GM12878 (cell line): ENCODE results near the gene FRYL. TPM values are rescaled to one million over a fixed set of nuclear protein-coding genes. Genes with fewer than 3 reads are reported as not detected.

ENCODE experiments used
- ASH2L ChIP-seq: fragments of 300-600, 200-600 bp; sonication (generic); IDR thresholded peaks from 2 replicates; pipeline ENCODE4 v1.6.1; 2017; ENCODE audit warnings: low read depth, mild to moderate bottlenecking, borderline replicate concordance
- ATF2 ChIP-seq: IDR thresholded peaks from 2 replicates; pipeline ENCODE4 v1.6.1; 2012; ENCODE audit warnings: low read length, inconsistent platforms
- BMI1 ChIP-seq: fragments of 450-650 bp; IDR thresholded peaks from 2 replicates; pipeline ENCODE4 v1.6.1; 2016; ENCODE audit warnings: mild to moderate bottlenecking, moderate library complexity, borderline replicate concordance
- ELK1 ChIP-seq: IDR thresholded peaks from 2 replicates; pipeline ENCODE4 v1.6.1; 2012; ENCODE audit warnings: low read depth, low read length, improper control_type of control experiment
- EZH2 ChIP-seq: IDR thresholded peaks from 2 replicates; pipeline ENCODE4 v1.6.1; 2012; ENCODE audit warnings: low read depth, mild to moderate bottlenecking, control low read depth, inconsistent platforms, low read length, borderline replicate concordance; ENCODE audit not compliant: control insufficient read depth
- FOXK2 ChIP-seq: fragments of 450-650 bp; IDR thresholded peaks from 2 replicates; pipeline ENCODE4 v1.6.1; 2017; ENCODE audit warnings: mild to moderate bottlenecking, moderate library complexity
- HSF1 ChIP-seq: fragments of 150-350 bp; IDR thresholded peaks from 2 replicates; pipeline ENCODE4 v1.6.1; 2014; ENCODE audit warnings: mild to moderate bottlenecking, low read depth, low read length
- IKZF1 ChIP-seq: fragments of 450-650 bp; conservative IDR thresholded peaks from 2 replicates; pipeline ENCODE4 v1.6.1; 2017; ENCODE audit warnings: antibody characterized with exemption, mild to moderate bottlenecking
- MAX ChIP-seq: IDR thresholded peaks from 2 replicates; pipeline ENCODE4 v1.6.1; 2012; ENCODE audit warnings: low read depth, low read length, improper control_type of control experiment
- NFIC ChIP-seq: IDR thresholded peaks from 2 replicates; pipeline ENCODE4 v1.6.1; 2012; ENCODE audit warnings: low read depth, mild to moderate bottlenecking, inconsistent platforms, low read length, moderate library complexity
- NR2F1 ChIP-seq: fragments of 450-650 bp; conservative IDR thresholded peaks from 2 replicates; pipeline ENCODE4 v1.6.1; 2017; ENCODE audit warnings: mild to moderate bottlenecking
- RELA ChIP-seq: fragments of 450-650 bp; IDR thresholded peaks from 2 replicates; pipeline ENCODE4 v1.8.0; 2014; ENCODE audit warnings: borderline replicate concordance; ENCODE audit not compliant: partially characterized antibody
- SIX5 ChIP-seq: IDR thresholded peaks from 2 replicates; pipeline ENCODE4 v1.6.1; 2011; ENCODE audit warnings: mild to moderate bottlenecking, low read depth, low read length, moderate library complexity; ENCODE audit not compliant: severe bottlenecking
- SMARCA5 ChIP-seq: fragments of 450-650 bp; IDR thresholded peaks from 2 replicates; pipeline ENCODE4 v1.6.1; 2017; ENCODE audit warnings: mild to moderate bottlenecking
- polyA plus RNA-seq, 11 experiments: library from polyadenylated mRNA; depleted of rRNA in 4 of 11; unstranded in 6 of 11; stranded (reverse) in 5 of 11; fragments of >200 nt; fragmentation: Nextera tagmentation in 4 of 11; fragmentation: Illumina TruSeq in 1 of 11; extraction: Ambion mirVana in 4 of 11; extraction: Trizol in 1 of 11; gene quantifications; 1 replicate in 1 of 11; 2 replicates in 10 of 11; pipeline versions ENCODE4 v1.2.1 to v1.2.3, GENCODE V29; 2011 to 2016; ENCODE audit warnings: inconsistent platforms in 2 of 11, missing spikeins in 2 of 11, low read depth in 1 of 11
- total RNA-seq, 4 experiments: library from RNA; depleted of rRNA in 3 of 4; stranded (reverse); fragments of >200 nt in 3 of 4; fragmentation: Illumina TruSeq in 1 of 4; extraction: Trizol in 1 of 4; gene quantifications; 2 replicates each; pipeline versions ENCODE4 v1.2.1 to v1.2.3, GENCODE V29; 2013 to 2021
- TF ChIP-seq, protein P1 (sequence below): fragments of 450-650 bp; IDR thresholded peaks from 2 replicates; pipeline ENCODE4 v1.6.1; 2017; ENCODE audit warnings: mild to moderate bottlenecking, moderate library complexity

The FRYL gene
- total and polyA plus RNA-seq, 10 of the 15 experiments (the other 5 are each of a cell fraction or from before 2014, with no cell fraction given), result 10.3 to 50.6 (median 28.7) TPM

- 0 out of 2 replicates have a peak, but pooled peaks have one; percentile 43 for TF ChIP-seq IKZF1
- 0 out of 2 replicates have a peak, but pooled peaks have one; percentile 33 for TF ChIP-seq ELK1
- no peak for TF ChIP-seq BMI1
- TF ChIP-seq SIX5, result peak; percentile 19
- no peak for TF ChIP-seq HSF1
- TF ChIP-seq NFIC, result no peak; the same call in 1 of the 2 replicates
- TF ChIP-seq, protein P1, sequence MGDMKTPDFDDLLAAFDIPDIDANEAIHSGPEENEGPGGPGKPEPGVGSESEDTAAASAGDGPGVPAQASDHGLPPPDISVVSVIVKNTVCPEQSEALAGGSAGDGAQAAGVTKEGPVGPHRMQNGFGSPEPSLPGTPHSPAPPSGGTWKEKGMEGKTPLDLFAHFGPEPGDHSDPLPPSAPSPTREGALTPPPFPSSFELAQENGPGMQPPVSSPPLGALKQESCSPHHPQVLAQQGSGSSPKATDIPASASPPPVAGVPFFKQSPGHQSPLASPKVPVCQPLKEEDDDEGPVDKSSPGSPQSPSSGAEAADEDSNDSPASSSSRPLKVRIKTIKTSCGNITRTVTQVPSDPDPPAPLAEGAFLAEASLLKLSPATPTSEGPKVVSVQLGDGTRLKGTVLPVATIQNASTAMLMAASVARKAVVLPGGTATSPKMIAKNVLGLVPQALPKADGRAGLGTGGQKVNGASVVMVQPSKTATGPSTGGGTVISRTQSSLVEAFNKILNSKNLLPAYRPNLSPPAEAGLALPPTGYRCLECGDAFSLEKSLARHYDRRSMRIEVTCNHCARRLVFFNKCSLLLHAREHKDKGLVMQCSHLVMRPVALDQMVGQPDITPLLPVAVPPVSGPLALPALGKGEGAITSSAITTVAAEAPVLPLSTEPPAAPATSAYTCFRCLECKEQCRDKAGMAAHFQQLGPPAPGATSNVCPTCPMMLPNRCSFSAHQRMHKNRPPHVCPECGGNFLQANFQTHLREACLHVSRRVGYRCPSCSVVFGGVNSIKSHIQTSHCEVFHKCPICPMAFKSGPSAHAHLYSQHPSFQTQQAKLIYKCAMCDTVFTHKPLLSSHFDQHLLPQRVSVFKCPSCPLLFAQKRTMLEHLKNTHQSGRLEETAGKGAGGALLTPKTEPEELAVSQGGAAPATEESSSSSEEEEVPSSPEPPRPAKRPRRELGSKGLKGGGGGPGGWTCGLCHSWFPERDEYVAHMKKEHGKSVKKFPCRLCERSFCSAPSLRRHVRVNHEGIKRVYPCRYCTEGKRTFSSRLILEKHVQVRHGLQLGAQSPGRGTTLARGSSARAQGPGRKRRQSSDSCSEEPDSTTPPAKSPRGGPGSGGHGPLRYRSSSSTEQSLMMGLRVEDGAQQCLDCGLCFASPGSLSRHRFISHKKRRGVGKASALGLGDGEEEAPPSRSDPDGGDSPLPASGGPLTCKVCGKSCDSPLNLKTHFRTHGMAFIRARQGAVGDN, result no peak
- peak; percentile 96; the same call in 1 of the 2 replicates for TF ChIP-seq ASH2L
- TF ChIP-seq EZH2, result no peak
- TF ChIP-seq FOXK2, result no peak
- TF ChIP-seq SMARCA5, result no peak
- no peak for TF ChIP-seq RELA
- no peak; the same call in 1 of the 2 replicates for TF ChIP-seq MAX
- no peak for TF ChIP-seq ATF2
- TF ChIP-seq NR2F1, result no peak
Measured at GRCh38 chr4:48779998-48780864, at the start of gene FRYL (continued).
